ENCODE results near the gene SUN2.

SUN2 gene

GRCh38 chr22:38753948-38754750, 1.6 kb downstream of the SUN2 start:
- peak; percentile 30 for DNase-seq (ENCODE audit: low spot score)

- DNase-seq (ENCODE audit: low spot score), result peak; percentile 84
Observed at GRCh38 chr22:38751422-38752346, 4.1 kb downstream of the SUN2 start.

- DNase-seq (ENCODE audit: low spot score), result no peak
Observed at GRCh38 chr22:38751066-38751421, 4.8 kb downstream of the SUN2 start.

- no peak for DNase-seq (ENCODE audit: low spot score)
Observed at GRCh38 chr22:38750638-38751037, 5.2 kb downstream of the SUN2 start.

GRCh38 chr22:38750104-38750503, 5.7 kb downstream of the SUN2 start:
- no peak for DNase-seq (ENCODE audit: low spot score)

GRCh38 chr22:38748487-38749136, 7.2 kb downstream of the SUN2 start:
- DNase-seq (ENCODE audit: low spot score), result no peak

- no peak for DNase-seq (ENCODE audit: low spot score)
Observed at GRCh38 chr22:38745676-38746460, 9.9 kb downstream of the SUN2 start.

- DNase-seq (ENCODE audit: low spot score), result no peak
Observed at GRCh38 chr22:38744981-38745380, 10.8 kb downstream of the SUN2 start.

- DNase-seq (ENCODE audit: low spot score), result no peak
Observed at GRCh38 chr22:38742176-38742942, 13.4 kb downstream of the SUN2 start.

- no peak for DNase-seq (ENCODE audit: low spot score)
Observed at GRCh38 chr22:38741576-38741975, 14.2 kb downstream of the SUN2 start.

GRCh38 chr22:38741166-38741565, 14.6 kb downstream of the SUN2 start:
- no peak for DNase-seq (ENCODE audit: low spot score)

- DNase-seq (ENCODE audit: low spot score), result no peak
Observed at GRCh38 chr22:38740754-38741153, 15.0 kb downstream of the SUN2 start.

- no peak for DNase-seq (ENCODE audit: low spot score)
Observed at GRCh38 chr22:38740116-38740723, 15.6 kb downstream of the SUN2 start.

GRCh38 chr22:38739300-38740055, 16.3 kb downstream of the SUN2 start:
- DNase-seq (ENCODE audit: low spot score), result no peak

GRCh38 chr22:38738475-38739070, 17.2 kb downstream of the SUN2 start:
- no peak for DNase-seq (ENCODE audit: low spot score)

GRCh38 chr22:38737302-38738060, 18.3 kb downstream of the SUN2 start:
- no peak for DNase-seq (ENCODE audit: low spot score)

- no peak for DNase-seq (ENCODE audit: low spot score)
Observed at GRCh38 chr22:38736257-38736570, 19.6 kb downstream of the SUN2 start.

GRCh38 chr22:38735465-38736256, 20.1 kb downstream of the SUN2 start:
- no peak for DNase-seq (ENCODE audit: low spot score)
